Measurements from ENCODE around the gene EMCN.

- TF ChIP-seq CTCF (conservative IDR thresholded peaks at IDR 0.05 in 1 of 2, IDR thresholded peaks at IDR 0.05 in 1 of 2; ENCODE audit: low read depth in 1 of 2, low read length in 2 of 2) (no peak), EZH2 (IDR thresholded peaks at IDR 0.05; ENCODE audit: low read length, missing control alignments) (no peak)
Measured at GRCh38 chr4:100366213-100366612, 151.6 kb downstream of the EMCN start.
